ENCODE results near the gene BPIFA2.
"Not testable (repeated sequence)": the region's sequence is repeated elsewhere in the genome, so short reads cannot be mapped to it uniquely, and the experiment has no call there.

BPIFA2 gene

DNA sequence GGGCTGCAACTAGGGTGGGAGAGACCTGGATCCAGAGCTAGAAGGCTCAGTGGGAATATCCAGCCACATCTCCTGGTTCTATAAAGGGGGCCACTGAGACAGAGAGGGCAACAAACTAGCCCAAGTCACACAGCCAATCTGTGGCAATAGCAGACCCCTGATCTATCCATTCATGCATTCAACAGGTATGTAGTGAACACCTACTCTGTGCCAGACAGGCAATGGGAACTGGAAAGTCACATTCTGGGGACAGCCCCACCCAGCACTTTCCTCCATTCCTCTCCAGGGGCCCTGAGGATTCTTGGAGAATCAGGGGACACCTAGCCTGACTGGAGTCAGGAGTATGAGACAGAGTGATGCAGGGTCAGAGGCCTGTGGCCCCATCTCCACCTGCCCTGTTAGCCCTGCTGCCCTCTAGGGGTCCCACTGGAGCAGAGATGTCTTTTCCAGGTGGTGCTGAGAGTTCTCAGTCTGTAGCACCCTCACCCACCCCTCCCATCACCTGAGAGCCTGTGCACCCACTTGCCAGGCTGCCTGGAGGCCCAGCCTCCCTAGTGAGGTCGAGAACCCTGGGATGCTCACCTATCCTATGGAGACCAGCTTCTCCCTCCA is 13.6 kb downstream of the BPIFA2 start:
- H2AFZ ChIP-seq (ENCODE audit: low read length), result no peak overlapping the region
- no peaks in the 10 kb centered on the region for H3K4me1 ChIP-seq (ENCODE audit: low read length)
- H3K27me3 ChIP-seq (replicated peaks; ENCODE audit: insufficient read depth, low read length), result peaks cover 43% of the 10 kb centered on the region
- TF ChIP-seq EZH2phosphoT487 (IDR thresholded peaks at IDR 0.05; ENCODE audit: low read length), result no peak
- TF ChIP-seq, protein P1, sequence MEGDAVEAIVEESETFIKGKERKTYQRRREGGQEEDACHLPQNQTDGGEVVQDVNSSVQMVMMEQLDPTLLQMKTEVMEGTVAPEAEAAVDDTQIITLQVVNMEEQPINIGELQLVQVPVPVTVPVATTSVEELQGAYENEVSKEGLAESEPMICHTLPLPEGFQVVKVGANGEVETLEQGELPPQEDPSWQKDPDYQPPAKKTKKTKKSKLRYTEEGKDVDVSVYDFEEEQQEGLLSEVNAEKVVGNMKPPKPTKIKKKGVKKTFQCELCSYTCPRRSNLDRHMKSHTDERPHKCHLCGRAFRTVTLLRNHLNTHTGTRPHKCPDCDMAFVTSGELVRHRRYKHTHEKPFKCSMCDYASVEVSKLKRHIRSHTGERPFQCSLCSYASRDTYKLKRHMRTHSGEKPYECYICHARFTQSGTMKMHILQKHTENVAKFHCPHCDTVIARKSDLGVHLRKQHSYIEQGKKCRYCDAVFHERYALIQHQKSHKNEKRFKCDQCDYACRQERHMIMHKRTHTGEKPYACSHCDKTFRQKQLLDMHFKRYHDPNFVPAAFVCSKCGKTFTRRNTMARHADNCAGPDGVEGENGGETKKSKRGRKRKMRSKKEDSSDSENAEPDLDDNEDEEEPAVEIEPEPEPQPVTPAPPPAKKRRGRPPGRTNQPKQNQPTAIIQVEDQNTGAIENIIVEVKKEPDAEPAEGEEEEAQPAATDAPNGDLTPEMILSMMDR (IDR thresholded peaks at IDR 0.05; ENCODE audit: low read length), result no peak
- TF ChIP-seq EZH2 (optimal IDR thresholded peaks at IDR 0.05; ENCODE audit: low read depth, low read length), result no peak
- no peak overlapping the region for H3K27ac ChIP-seq (ENCODE audit: low read length)
- H3K4me3 ChIP-seq (ENCODE audit: low read length), result no peak overlapping the region
- H3K79me2 ChIP-seq (ENCODE audit: low read length), result no peaks in the 10 kb centered on the region
- H3K36me3 ChIP-seq (replicated peaks; ENCODE audit: insufficient read depth, low read length), result no peaks in the 10 kb centered on the region
- no peaks in the 10 kb centered on the region for H3K9me3 ChIP-seq (replicated peaks; ENCODE audit: insufficient read depth, low read length)
- no peaks in the 10 kb centered on the region for H3K9me2 ChIP-seq (replicated peaks; ENCODE audit: insufficient read depth, low read length)
- H3K9ac ChIP-seq (ENCODE audit: low read length), result no peak overlapping the region
- no peaks in the 10 kb centered on the region for H4K20me1 ChIP-seq (ENCODE audit: insufficient read depth, low read length)
- H3F3A ChIP-seq (ENCODE audit: insufficient read depth, low read length), result no peaks in the 10 kb centered on the region
- no peak for DNase-seq
- H3K4me2 ChIP-seq (ENCODE audit: low read depth, low read length), result no peak overlapping the region

DNA sequence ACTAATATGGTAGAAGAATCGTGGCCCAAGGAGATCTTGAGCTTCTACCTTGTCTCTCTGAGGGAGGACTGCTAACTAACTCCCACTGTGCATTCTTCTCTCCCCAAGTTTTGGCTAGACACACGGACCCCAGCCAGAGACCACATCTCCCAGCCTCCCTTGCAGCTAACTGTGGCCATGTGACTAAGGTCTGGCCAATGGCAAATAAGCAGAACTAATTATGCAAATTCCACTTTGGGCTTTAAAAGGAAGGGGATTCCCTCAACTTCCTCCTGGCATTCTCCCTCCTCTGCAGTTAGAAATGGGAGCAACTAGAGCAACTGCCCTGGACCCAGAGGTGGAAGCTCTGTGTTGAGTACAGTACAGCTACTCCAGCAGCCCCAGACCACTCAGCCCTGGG is 15.4 kb downstream of the BPIFA2 start:
- no peak overlapping the region for H3K9ac ChIP-seq (ENCODE audit: low read length)
- H3F3A ChIP-seq (ENCODE audit: insufficient read depth, low read length), result no peaks in the 10 kb centered on the region
- no peaks in the 10 kb centered on the region for H3K36me3 ChIP-seq (replicated peaks; ENCODE audit: insufficient read depth, low read length)
- no peak for TF ChIP-seq EZH2 (optimal IDR thresholded peaks at IDR 0.05; ENCODE audit: low read depth, low read length)
- TF ChIP-seq, protein P1 (IDR thresholded peaks at IDR 0.05; ENCODE audit: low read length), result no peak
- no peak for TF ChIP-seq EZH2phosphoT487 (IDR thresholded peaks at IDR 0.05; ENCODE audit: low read length)
- H3K4me3 ChIP-seq (ENCODE audit: low read length), result no peak overlapping the region
- DNase-seq, result no peak
- H3K9me3 ChIP-seq (replicated peaks; ENCODE audit: insufficient read depth, low read length), result no peaks in the 10 kb centered on the region
- H3K27me3 ChIP-seq (replicated peaks; ENCODE audit: insufficient read depth, low read length), result peaks cover 39% of the 10 kb centered on the region
- no peaks in the 10 kb centered on the region for H3K79me2 ChIP-seq (ENCODE audit: low read length)
- no peak overlapping the region for H3K27ac ChIP-seq (ENCODE audit: low read length)
- no peak overlapping the region for H2AFZ ChIP-seq (ENCODE audit: low read length)
- no peaks in the 10 kb centered on the region for H3K4me1 ChIP-seq (ENCODE audit: low read length)
- no peak overlapping the region for H3K4me2 ChIP-seq (ENCODE audit: low read depth, low read length)
- no peaks in the 10 kb centered on the region for H3K9me2 ChIP-seq (replicated peaks; ENCODE audit: insufficient read depth, low read length)
- no peaks in the 10 kb centered on the region for H4K20me1 ChIP-seq (ENCODE audit: insufficient read depth, low read length)

DNA sequence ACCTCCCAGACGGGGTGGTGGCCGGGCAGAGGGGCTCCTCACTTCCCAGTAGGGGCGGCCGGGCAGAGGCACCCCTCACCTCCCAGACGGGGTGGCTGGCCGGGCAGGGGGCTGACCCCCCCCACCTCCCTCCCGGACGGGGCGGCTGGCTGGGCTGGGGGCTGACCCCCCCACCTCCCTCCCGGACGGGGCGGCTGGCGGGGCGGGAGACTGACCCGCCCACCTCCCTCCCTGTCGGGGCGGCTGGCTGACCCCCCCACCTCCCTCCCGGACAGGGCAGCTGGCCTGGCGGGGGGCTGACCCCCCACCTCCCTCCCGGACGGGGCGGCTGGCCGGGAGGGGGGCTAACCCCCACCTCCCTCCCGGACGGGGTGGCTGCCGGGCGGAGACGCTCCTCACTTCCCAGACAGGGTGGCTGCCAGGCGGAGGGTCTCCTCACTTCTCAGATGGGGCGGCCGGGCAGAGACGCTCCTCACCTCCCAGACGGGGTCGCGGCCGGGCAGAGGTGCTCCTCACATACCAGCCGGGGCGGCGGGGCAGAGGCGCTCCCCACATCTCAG is 17.2 kb downstream of the BPIFA2 start:
- DNase-seq; H2AFZ ChIP-seq (ENCODE audit: low read length); H3K27ac ChIP-seq (ENCODE audit: low read length): not testable (repeated sequence)

DNA sequence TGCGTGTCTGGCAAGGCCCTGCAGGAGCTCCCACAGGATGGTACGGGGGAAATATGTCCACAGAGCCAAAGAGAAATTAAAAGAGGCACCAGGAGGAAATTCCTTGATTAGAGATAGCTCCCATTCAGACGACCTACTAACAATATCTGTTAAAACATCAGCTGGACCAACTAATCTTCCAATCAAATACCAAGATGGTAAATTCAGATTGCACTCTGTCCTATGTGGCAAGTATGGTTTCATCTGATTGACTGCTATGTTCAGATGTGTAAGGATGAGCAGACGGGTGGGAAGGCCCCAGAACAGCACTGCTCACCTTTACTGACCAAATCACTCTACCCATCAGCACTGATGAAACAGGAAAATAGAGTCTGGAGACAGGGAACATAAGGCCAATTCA is 19.5 kb downstream of the BPIFA2 start:
- Histone ChIP-seq H3K9ac (ENCODE audit: low read length) (no peak overlapping the region), H3K79me2 (ENCODE audit: low read length) (no peaks in the 10 kb centered on the region), H3K36me3 (replicated peaks; ENCODE audit: insufficient read depth, low read length) (no peaks in the 10 kb centered on the region), H4K20me1 (ENCODE audit: insufficient read depth, low read length) (no peaks in the 10 kb centered on the region), H3K9me2 (replicated peaks; ENCODE audit: insufficient read depth, low read length) (no peaks in the 10 kb centered on the region), H2AFZ (ENCODE audit: low read length) (no peak overlapping the region), H3K4me1 (ENCODE audit: low read length) (no peaks in the 10 kb centered on the region), H3K4me2 (ENCODE audit: low read depth, low read length) (no peak overlapping the region), H3K27me3 (replicated peaks; ENCODE audit: insufficient read depth, low read length) (peaks cover 36% of the 10 kb centered on the region), H3K4me3 (ENCODE audit: low read length) (no peak overlapping the region), H3F3A (ENCODE audit: insufficient read depth, low read length) (no peaks in the 10 kb centered on the region), H3K9me3 (replicated peaks; ENCODE audit: insufficient read depth, low read length) (no peaks in the 10 kb centered on the region), H3K27ac (ENCODE audit: low read length) (no peak overlapping the region)
- no peak for DNase-seq
- TF ChIP-seq EZH2 (optimal IDR thresholded peaks at IDR 0.05; ENCODE audit: low read depth, low read length), result no peak
- no peak for TF ChIP-seq EZH2phosphoT487 (IDR thresholded peaks at IDR 0.05; ENCODE audit: low read length)
- TF ChIP-seq, protein P1 (IDR thresholded peaks at IDR 0.05; ENCODE audit: low read length), result no peak

More for the DNA sequence above, 17.2 kb downstream of the BPIFA2 start:
- not testable (repeated sequence) for H3F3A ChIP-seq (ENCODE audit: insufficient read depth, low read length); H3K9me2 ChIP-seq (replicated peaks; ENCODE audit: insufficient read depth, low read length); H3K9ac ChIP-seq (ENCODE audit: low read length); H4K20me1 ChIP-seq (ENCODE audit: insufficient read depth, low read length); H3K36me3 ChIP-seq (replicated peaks; ENCODE audit: insufficient read depth, low read length); H3K9me3 ChIP-seq (replicated peaks; ENCODE audit: insufficient read depth, low read length); H3K4me1 ChIP-seq (ENCODE audit: low read length); H3K4me2 ChIP-seq (ENCODE audit: low read depth, low read length); H3K79me2 ChIP-seq (ENCODE audit: low read length); H3K4me3 ChIP-seq (ENCODE audit: low read length)
- peaks cover 37% of the 10 kb centered on the region for H3K27me3 ChIP-seq (replicated peaks; ENCODE audit: insufficient read depth, low read length)

Data from MM.1S (cell line).